GM18909 (cell line): Measurements from ENCODE around the gene C1orf56.

ENCODE experiments used
- ATAC-seq: cut with Tn5 transposase; IDR thresholded peaks from one replicate; pipeline ENCODE4 v1.9.1; 2021; ENCODE audit warnings: mild to moderate bottlenecking; ENCODE audit not compliant: unreplicated experiment, poor library complexity

The C1orf56 gene

GRCh38 chr1:151047591-151047924 lies at the start of gene C1orf56:
Gene C1orf56, plus strand, starts transcription at chr1:151047751. Its CDS starts 97 bp downstream, at chr1:151047848.
- peak; percentile 55 for ATAC-seq

GRCh38 chr1:150997949-150998348 lies 49.6 kb upstream of the C1orf56 start:
- ATAC-seq = no peak

- ATAC-seq = no peak
These were observed 48.4 kb upstream of the C1orf56 start for GRCh38 chr1:150999051-150999674.

- ATAC-seq = no peak
These were observed 47.6 kb upstream of the C1orf56 start for GRCh38 chr1:150999926-151000325.

GRCh38 chr1:151000408-151000807 lies 47.1 kb upstream of the C1orf56 start:
- ATAC-seq = no peak

- no peak for ATAC-seq
These were observed 45.9 kb upstream of the C1orf56 start for GRCh38 chr1:151001602-151002001.

GRCh38 chr1:151002051-151002450 lies 45.5 kb upstream of the C1orf56 start:
- ATAC-seq = no peak

GRCh38 chr1:151002611-151003010 lies 44.9 kb upstream of the C1orf56 start:
- ATAC-seq = no peak

GRCh38 chr1:151003180-151003579 lies 44.4 kb upstream of the C1orf56 start:
- no peak for ATAC-seq

- no peak for ATAC-seq
These were observed 41.7 kb upstream of the C1orf56 start for GRCh38 chr1:151005729-151006319.

- ATAC-seq = no peak
These were observed 41.1 kb upstream of the C1orf56 start, which contains the start of gene MINDY1 for GRCh38 chr1:151006327-151007052. Gene MINDY1, minus strand, starts transcription at chr1:151006902. Its CDS starts 4,285 bp downstream, at chr1:151002617.

- ATAC-seq = no peak
These were observed 39.7 kb upstream of the C1orf56 start for GRCh38 chr1:151007853-151008243.

- peak; percentile 73 for ATAC-seq
These were observed 39.0 kb upstream of the C1orf56 start, which contains the start of gene PRUNE1 for GRCh38 chr1:151008244-151009205. Gene PRUNE1, plus strand, starts transcription at chr1:151008449. Its CDS starts 184 bp downstream, at chr1:151008633.

GRCh38 chr1:151009206-151009587 lies 38.4 kb upstream of the C1orf56 start:
- no peak for ATAC-seq

GRCh38 chr1:151009674-151010345 lies 37.7 kb upstream of the C1orf56 start:
- ATAC-seq = no peak

GRCh38 chr1:151010346-151010726 lies 37.2 kb upstream of the C1orf56 start:
- no peak for ATAC-seq

- no peak for ATAC-seq
These were observed 36.2 kb upstream of the C1orf56 start for GRCh38 chr1:151011154-151011850.

GRCh38 chr1:151012684-151013471 lies 34.7 kb upstream of the C1orf56 start:
- ATAC-seq = no peak
